CD1c-positive myeloid dendritic cell (primary cell): ENCODE measurements around the gene TNRC6B.
A peak's percentile ranks its signal among the peaks of the same experiment; 100 is the strongest.
"Not testable (repeated sequence)": the region's sequence is repeated elsewhere in the genome, so short reads cannot be mapped to it uniquely, and the experiment has no call there.

ENCODE experiments used
- DNase-seq: peaks from one replicate; pipeline ENCODE4 v3.0.0-alpha.2; 2016; ENCODE audit errors: extremely low spot score

TNRC6B gene

DNA sequence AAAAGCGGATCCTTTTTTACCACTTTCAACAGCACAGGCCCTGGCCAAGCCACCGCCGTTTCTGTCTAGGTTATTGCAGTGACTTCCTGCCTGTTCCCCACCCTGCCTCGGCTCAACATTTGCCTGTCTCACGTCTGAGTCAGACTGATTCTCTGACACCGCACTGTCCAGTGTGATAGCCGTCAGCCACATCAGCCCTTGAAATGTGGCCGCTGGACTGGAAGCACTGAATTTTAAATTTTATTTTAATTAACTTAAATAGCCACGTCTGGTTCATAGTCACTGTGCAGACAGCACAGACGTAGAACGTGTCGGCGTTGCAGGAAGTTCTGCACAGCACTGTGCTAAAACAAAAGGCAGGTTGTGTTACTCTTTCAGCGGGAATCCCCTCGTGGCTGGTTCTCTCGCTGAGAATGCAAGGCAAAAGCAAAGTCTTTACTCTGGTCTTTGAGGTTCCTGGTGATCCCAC is 112.3 kb downstream of the TNRC6B start:
- DNase-seq = peak; percentile 24

DNA sequence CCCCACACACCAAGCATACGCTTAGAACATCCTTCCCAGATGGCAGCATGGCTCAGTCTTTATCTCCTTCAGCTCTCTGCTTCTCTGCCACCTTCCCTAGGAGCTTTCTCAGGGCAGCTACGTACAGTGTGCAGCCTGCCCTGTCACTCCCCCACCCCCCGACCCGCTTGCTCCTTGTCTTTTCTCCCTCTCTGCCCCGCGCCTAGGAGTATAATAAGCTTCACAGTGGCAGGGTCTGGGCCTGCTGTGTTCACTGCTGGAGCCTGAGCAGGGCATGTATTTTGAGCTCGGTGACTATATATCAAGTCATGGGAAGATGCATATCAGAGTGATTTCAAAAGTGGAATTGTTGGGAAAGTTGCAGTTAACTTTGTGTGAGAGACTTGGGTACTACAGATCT is 112.8 kb downstream of the TNRC6B start:
- DNase-seq = no peak

DNA sequence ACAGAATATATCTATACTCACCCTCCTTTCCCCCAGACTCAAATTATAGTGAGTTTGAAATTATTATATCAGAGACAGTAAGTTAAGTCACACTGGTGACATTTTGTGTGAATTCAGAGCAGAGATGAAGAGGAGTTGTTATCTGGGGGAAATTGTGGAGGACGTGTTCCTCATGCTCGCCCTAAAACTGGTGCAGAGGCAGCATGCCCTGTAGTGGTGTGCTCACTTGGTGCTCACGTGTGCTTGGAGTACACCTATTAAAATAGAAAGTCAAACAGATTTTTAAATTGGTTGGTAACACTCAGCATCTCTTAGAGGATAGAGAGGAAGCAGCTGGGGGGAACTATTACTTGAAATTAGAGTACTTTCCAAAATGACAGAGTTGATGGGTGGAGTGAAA is 117.0 kb downstream of the TNRC6B start:
- no peak for DNase-seq

DNA sequence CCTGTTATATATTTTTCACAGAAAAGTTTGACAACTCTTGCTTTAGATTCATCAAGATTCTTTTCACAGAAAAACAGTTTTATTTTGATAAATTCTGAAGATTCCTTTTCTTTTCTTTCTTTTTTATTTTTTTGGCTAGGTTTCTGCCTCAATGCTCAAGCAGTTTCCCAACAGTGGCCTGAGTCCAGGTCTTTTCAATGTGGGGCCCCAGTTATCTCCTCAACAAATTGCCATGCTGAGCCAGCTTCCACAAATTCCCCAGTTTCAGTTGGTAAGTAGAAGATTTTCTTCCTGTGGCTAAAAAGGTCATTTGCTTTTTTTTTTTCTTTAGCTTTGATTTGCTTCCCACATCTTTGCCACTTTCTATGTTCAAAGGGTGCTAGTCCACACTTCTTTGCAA is 122.6 kb downstream of the TNRC6B start:
- no peak for DNase-seq

DNA sequence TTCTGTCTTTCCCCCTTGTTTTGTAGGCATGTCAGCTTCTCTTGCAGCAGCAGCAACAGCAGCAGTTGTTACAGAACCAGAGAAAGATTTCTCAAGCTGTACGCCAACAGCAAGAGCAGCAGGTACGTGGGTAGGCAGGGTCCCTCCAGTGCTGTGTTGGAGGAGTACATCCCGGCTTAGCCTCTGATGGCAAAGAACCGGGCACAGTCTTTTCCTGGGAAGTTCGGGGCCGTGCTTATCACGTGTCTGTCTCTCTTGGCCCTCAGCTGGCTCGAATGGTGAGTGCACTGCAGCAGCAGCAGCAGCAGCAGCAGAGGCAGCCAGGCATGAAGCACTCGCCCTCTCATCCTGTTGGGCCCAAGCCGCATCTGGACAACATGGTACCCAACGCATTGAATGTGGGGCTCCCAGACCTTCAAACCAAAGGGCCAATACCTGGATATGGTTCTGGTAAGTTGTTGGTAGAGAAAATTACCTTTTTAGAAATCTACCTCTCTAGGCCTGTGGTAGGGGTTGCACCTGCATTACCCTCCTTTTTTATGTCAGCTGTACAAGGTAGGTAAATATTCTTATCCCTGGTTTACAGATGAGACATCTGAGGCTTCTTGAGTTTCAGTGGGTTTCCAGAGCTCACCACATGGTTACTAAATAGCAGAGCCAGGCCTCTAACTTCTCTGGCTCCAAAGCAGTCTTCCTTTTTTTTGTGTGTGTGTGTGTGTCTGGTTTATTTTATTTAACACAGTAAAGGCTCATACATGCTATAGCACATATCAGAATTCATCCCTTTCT is 123.4 kb downstream of the TNRC6B start:
- DNase-seq = no peak

DNA sequence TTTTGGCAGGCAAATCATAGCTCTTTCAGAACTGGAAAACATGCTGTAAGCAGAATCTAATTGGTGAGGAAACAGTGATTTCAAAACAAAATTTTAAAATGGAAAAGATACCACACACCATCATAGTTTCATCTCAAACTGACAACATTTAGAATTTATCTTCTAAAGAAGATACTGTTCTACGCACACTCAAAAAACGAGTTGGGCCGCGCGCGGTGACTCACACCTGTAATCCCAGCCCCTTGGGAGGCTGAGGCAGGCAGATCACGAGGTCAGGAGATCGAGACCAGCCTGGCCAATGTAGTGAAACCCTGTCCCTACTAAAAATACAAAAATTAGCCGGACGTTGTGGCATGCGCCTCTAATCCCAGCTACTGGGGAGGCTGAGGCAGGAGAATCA is 124.4 kb downstream of the TNRC6B start:
- DNase-seq = no peak

DNA sequence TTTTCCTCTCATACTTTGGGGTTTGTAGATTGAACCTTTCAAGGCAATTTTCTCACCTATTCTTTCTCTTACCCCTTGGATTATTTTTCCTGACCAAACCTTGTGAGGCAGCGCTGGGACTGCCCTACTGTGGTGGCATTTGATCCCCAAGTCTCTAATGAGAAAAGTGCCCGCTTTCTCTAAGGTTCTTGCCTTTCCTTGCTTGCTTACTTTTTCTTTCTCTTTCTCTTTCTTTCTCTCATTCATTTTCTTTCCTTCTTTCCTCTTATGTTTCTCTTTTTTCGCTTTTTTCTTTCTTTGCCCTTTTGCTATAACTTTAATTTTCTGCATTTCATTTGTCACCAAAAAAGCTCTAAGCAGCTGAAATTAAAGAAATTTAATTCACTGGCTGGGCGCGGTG is 127.9 kb downstream of the TNRC6B start:
- no peak for DNase-seq

DNA sequence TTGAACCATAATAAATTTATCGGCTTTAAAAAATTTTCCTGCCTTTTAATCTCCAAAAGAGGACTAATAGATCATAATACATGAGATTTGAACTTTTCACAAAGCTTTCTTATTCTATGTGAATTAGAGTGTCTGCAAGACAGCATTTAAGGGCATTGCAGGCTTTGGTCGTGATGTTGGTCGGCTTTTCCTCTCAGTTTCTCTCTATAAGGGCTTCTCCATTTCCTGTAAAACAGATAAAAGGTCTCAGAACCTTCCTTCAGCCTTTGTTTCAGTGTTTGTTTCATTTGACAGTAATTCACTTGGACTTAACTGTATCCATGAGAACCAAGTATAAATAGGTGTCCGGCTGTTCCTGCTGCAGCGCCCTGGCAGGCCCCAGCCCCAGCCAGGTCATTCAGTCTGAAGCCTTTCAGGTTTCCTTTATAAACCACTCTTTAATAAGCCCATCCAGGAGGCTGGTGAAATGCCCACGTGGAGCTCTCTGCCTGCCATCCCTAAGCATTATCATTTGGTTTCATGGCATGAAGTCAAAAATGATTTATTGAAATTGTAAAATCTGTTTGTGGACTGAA is 131.4 kb downstream of the TNRC6B start:
- DNase-seq = no peak

DNA sequence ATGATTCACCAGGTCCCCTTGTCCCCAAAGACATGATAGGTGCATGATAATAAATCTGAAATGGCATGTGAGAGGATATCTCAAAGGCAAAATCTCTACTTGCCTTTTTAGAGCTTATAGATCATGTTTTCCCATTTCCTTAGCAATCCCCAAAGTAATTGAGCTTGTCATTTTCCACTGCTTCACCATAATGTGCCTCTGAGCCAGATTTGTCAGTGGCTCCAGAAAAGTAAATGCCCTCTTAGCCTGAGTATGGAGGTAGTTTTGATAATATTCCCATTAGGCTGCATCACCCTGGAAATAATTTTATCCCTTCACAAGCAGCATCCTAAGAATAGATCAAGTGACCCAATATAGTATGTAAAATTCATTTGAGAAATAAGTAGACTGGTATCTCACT is 131.9 kb downstream of the TNRC6B start:
- no peak for DNase-seq

DNA sequence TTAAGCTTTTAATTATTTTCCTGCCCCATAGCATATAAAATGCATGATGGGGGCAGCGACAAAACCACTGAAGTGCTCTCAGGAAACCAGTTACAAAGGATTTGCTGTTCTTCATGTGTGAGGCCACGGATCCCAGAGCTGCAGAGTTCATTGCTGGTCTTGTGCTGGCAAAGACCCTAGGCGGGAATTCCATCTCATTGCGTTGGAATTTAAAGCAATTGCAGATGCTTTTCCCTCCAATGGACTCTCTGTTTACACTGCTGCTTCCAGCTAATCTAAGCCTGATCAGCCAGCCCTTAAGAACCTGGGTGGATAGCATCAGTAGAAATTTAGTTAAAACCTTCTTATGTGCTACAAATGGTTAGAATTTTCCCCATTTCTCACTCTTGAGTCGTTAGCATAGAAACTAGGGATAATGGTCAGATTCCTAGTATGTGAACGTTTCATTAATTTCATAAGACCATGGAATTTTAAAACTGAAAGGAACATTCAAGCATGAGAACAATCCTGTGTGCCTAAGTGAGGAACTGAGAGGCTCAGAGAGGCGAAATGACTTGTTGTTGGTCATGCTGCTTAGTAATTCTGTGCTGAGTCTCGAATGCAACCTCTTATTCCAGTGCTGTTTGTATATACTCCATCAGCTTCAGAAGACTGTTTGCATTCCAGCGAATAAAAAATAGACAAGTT is 132.5 kb downstream of the TNRC6B start:
- no peak for DNase-seq

DNA sequence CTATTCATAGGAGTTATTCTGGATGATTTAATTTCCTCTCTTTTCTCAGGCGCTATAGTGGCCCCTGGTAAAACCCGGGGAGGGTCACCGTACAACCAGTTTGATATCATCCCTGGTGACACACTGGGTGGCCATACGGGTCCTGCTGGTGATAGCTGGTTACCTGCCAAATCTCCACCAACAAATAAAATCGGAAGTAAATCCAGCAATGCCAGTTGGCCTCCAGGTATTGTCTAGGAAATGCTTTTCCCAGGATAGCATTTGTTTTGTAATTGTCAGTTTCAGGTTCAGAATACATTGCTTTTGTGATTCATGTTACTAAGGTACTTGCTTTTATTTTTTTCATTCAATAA is 133.0 kb downstream of the TNRC6B start:
- no peak for DNase-seq

DNA sequence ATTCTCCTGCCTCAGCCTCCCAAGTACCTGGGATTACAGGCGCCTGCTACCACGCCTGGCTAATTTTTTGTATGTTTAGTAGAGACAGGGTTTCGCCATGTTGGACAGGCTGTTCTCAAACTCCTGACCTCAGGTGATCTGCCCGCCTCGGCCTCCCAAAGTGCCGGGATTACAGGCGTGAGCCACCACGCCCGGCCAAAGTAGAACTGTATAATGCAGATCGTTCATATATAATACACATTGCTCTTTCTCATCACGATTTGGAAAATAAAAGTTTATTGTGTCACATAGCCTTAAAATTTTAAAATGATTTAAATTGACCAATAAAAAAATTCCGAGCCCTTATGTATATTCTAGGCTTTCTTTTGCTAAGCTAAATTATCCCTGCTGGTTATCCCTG is 133.9 kb downstream of the TNRC6B start:
- not testable (repeated sequence) for DNase-seq

DNA sequence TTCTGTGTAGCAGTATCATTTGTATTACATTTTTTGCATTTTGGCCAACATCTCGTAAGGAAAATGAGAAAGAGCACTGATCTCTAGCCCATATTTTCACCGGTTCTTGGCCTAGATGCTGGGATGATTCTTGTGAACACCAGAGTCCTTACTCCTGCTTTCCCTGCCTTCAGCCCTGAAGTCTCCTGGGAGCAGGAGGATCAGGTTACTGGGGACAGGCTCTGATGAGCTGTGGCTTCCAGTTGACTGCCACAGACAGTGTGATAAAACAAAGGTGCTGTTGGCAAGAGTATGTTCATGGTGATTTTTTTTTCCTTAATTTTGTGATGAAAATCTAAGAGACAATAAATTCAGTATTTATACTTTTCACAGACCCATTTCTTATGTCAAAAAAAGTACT is 134.3 kb downstream of the TNRC6B start:
- DNase-seq = no peak

DNA sequence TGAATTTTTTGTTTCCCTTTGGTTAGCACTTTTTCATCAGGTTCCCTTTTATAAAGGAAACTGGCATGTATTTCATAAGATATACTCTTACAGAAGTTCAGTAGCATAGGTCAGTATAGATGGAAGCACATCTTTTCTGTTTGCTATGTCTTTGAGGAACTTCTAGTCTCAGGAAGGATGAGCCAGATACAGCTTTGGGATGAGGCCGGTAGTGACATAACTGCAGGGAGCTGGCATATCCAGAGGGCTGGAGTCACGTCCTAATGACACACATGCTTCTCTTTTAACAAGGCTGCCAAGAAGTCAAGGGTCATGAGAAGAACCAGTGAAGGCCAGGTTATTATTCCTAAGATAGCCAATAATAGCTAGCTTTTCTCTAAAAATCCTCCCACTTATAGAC is 135.3 kb downstream of the TNRC6B start:
- DNase-seq = peak; percentile 19

DNA sequence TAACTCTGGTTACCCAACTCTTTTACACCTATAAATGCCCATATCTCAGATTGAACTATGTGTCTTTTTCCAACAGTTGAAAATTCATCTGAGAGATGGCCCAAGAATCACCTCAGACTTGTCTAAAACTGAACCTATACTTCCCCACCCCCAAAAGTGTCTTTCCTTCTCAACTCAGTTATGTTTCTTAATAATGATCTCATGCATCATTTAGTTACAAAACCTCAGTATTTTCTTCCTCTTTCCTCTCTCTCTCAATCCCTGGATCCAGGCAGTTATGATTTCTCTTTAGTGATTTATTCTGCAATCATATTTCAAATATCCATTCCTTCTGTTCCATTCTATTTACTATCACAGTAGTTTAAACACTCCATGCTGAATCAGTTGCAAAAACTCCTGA is 136.3 kb downstream of the TNRC6B start:
- DNase-seq = no peak

DNA sequence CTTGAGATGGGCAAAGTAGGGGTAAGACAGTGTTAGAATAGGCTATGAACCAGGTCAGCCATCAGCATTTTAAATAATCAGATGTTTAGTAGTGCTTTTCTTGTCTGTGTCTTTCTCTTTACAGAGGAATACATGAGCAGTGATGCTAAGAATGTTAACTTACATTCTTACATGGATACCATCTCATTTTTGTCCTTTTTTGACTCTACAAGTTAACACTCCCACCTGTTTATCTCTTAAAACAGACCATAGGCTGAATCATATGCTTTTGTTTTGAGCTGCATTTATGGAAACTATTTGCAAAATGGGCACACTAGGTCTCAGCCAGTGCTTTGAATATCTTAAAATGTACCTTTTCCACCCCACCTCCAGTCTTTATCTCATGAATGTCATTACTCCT is 143.0 kb downstream of the TNRC6B start:
- DNase-seq = no peak

DNA sequence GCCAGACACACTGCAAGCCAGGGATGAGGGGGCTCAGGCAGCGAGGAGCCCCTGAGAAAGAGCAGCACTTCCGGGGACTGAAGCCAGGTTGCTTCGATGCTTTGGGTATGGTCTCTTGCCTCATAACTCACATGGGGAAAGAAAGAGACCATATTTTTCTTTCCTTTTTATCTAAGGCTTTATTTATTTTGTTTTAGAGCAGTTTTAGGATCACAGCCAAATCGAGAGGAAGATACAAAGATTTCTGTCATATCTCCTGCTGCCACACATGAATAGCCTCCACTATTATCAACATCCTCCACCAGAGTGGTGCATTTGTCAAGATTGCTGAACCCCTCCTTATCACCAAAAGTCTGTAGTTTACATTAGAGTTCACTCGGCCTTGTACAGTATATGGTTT is 144.3 kb downstream of the TNRC6B start:
- no peak for DNase-seq

DNA sequence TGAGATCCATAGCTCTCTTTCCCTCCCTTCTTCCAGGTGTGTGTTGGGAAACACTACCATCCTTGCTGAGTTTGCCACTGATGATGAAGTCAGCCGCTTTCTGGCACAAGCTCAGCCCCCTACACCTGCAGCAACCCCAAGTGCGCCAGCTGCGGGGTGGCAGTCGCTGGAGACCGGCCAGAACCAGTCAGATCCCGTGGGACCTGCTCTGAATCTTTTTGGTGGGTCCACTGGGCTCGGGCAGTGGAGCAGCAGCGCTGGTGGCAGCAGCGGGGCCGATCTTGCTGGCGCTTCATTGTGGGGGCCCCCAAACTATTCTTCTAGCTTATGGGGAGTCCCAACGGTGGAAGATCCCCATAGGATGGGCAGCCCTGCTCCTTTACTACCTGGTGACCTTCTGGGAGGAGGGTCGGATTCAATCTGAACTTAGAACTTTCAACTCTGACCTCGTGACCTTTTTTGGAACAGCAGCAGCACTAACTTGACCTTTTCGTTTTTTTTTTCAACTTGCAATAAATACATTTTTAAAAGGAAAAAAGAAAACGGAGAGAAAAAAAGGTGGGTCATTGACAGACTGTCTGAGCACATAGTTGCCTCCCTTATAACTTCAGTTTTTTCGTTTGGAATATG is 145.2 kb downstream of the TNRC6B start:
- no peak for DNase-seq

DNA sequence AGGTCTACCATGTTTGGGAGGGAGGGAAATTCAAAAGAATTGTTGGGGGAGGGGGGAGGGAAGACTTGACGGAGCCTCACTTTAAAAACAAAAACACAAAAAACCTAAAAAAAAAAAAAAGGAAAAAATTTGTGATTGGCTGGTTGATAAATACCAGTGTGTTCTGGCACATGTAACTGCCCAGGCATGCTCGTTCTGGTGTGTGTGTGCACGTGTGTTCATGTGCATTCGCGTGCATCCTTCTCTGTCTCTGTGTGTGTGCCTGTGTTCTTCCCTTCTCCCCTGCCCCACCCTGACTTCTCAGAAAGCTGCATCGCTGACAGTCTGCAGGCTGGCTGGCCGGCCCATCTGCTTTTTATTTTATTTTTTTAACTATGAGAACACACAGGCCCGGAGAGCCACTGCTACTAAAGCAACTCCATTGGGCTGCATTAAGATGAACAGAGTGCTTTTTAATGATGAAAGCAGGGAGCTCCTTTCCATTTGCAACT is 146.0 kb downstream of the TNRC6B start:
- DNase-seq = no peak

DNA sequence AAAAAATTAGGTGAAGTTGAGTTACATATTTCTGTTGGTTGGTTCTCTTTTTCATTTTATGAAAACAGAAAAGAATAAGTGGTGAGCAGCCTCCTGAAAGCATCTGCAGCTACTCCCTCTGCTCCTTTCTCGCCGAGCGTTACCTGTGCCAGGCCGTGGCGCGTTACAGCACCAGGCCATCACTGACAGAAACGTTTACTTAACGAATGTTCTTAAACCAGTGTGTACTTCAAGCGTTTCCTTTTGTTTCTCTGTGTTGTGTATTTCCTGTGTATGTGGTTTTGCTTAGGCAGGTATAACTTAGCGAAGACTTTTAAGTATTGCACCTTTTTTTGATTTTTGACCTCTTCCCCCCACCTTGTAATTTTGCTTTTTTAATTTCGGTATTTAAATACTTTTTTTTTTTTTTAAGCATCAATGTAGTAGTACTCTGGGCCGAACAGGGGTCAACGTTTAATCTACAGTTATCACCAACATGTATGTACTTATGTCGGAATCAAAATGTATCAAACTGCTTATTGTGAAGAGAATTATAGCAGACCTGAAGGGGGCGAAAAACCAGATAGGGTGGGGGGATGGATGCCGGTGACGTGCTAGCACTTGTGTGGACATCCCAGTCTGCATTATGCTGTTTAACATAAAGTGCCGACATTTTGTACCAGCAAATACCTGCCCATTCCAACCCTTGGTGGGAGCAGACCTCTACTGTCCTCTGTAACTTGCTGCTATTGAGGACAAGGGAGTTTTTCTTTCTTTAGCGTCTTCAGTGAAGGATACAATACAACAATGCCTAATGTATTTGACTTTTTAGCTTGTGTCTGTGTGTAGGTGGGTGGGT is 147.0 kb downstream of the TNRC6B start:
- DNase-seq = peak; percentile 13

DNA sequence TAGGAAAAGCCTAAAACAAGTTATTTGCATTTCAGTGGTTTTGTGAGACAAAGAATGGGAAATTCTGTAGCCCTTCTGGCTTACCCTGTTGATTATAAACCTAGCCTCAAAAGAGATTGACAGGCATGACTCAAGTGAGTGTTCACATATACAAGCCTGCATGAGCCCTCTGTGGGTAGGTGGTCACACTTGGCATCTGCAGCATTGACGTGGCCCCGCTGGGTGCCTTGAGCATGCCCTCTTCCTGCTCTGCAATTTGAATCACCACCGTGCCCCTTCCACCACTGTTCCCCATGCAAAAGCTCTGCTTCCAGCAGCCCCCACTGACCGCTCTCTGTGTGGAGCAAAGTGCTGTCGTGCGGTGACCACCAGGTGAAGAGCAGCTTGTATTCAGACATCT is 147.6 kb downstream of the TNRC6B start:
- DNase-seq = no peak
